ENCODE data around the gene CA14. TPM values are rescaled to one million over a fixed set of nuclear protein-coding genes. Genes with fewer than 3 reads are reported as not detected.
A peak's percentile ranks its signal among the peaks of the same experiment; 100 is the strongest.
"Not testable (repeated sequence)": the region's sequence is repeated elsewhere in the genome, so short reads cannot be mapped to it uniquely, and the experiment has no call there.

Gene CA14
- total RNA-seq: 28.9 and 31.9 TPM in 2 replicates
- long read RNA-seq, partial matches to known transcripts: 4 of 29 reads
- long read RNA-seq, other reads (novel, unspliced or antisense): 23 of 29 reads

DNA sequence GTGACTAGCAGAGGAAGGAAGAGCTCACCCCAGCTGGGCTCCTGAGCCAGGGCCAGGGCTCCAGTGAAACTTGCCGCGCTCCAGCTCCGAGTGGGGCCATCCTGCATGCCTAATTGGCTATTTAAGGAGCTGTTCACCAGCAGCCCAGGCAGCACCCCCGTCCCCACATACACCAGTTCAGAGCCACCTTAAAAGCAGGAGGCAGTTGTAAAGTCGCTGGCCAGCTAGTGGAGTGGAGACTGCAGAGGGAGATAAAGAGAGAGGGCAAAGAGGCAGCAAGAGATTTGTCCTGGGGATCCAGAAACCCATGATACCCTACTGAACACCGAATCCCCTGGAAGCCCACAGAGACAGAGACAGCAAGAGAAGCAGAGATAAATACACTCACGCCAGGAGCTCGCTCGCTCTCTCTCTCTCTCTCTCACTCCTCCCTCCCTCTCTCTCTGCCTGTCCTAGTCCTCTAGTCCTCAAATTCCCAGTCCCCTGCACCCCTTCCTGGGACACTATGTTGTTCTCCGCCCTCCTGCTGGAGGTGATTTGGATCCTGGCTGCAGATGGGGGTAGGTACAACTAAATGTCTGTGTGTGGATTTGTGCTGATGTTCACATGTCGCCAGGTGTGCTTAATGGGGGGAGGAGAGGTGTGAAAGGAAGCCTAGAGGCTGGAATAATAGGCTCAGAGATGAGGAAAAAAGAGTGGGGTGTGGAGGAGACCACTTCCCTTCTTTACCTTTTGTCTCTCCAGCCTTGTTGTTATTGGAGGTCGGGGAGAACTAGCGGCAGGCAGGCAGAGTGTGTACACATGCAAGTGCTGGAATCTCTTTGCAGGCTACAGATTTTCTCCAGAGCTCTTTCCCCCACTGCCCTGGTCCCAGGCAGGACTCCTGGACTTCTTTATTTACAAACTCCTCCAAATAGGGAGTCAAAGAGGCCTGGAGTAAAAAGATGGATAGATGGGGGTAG, at the start of gene CA14:
TSS of gene CA14 (plus strand) at position 151 of the 962 bp plus-strand sequence. CDS start at position 506, 355 bp downstream.
- Mint-ChIP-seq H3K36me3 (ENCODE audit: low read depth) (no peaks in the 10 kb centered on the region), H3K9me3 (no peaks in the 10 kb centered on the region), H3K4me1 (peaks cover 57% of the 10 kb centered on the region), H3K4me3 (peak within 1 kb of the TSS; percentile 92), H3K27ac (ENCODE audit: unreplicated experiment) (peak within 1 kb of the TSS; percentile 99), H3K27me3 (ENCODE audit: low read depth) (no peaks in the 10 kb centered on the region)
- no peak for DNase-seq (ENCODE audit: low read depth, low spot score)
- TF ChIP-seq, protein P1, sequence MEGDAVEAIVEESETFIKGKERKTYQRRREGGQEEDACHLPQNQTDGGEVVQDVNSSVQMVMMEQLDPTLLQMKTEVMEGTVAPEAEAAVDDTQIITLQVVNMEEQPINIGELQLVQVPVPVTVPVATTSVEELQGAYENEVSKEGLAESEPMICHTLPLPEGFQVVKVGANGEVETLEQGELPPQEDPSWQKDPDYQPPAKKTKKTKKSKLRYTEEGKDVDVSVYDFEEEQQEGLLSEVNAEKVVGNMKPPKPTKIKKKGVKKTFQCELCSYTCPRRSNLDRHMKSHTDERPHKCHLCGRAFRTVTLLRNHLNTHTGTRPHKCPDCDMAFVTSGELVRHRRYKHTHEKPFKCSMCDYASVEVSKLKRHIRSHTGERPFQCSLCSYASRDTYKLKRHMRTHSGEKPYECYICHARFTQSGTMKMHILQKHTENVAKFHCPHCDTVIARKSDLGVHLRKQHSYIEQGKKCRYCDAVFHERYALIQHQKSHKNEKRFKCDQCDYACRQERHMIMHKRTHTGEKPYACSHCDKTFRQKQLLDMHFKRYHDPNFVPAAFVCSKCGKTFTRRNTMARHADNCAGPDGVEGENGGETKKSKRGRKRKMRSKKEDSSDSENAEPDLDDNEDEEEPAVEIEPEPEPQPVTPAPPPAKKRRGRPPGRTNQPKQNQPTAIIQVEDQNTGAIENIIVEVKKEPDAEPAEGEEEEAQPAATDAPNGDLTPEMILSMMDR (conservative IDR thresholded peaks at IDR 0.05): no peak

DNA sequence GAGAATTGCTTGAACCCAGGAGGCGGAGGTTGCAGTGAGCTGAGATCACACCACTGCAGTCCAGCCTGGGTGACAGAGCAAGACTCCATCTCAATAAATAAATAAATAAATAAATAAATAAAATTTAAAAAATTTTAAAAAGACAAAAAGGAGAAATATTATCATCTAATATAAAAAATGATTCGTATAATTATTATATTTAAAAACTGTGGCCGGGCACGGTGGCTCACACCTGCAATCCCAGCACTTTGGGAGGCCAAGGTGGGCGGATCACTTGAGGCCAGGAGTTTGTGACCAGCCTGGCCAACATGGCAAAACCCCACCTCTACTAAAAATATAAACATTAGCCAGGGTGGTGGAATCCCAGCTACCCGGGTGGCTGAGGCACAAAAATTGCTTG, 49.1 kb upstream of the CA14 start:
- not testable (repeated sequence) for H3K4me3 Mint-ChIP-seq; H3K27me3 Mint-ChIP-seq (ENCODE audit: low read depth); H3K36me3 Mint-ChIP-seq (ENCODE audit: low read depth); H3K9me3 Mint-ChIP-seq; H3K27ac Mint-ChIP-seq (ENCODE audit: unreplicated experiment); DNase-seq (ENCODE audit: low read depth, low spot score); H3K4me1 Mint-ChIP-seq

DNA sequence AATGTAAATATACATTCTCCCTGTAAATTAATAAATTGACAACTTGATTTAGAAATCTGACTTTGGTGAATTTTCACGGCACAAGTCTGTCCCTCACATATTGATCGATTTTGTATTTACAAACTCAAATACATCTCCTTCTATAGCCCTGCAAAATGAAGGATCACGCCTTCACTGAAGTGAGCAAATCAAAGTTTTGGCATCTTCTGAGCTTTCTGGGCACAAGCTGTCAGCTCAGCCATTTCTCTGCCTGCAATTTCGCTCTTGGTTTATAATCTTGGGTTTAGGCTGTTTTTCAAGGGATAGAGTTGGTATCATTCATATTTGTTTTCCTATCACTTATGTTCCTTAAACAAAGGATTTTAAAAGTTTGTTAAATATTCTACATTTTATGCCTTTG, 47.5 kb upstream of the CA14 start:
- TF ChIP-seq, protein P1 (conservative IDR thresholded peaks at IDR 0.05): no peak
- Mint-ChIP-seq H3K36me3 (ENCODE audit: low read depth) (no peaks in the 10 kb centered on the region), H3K9me3 (no peaks in the 10 kb centered on the region), H3K27ac (ENCODE audit: unreplicated experiment) (no peak overlapping the region), H3K4me1 (peaks cover 17% of the 10 kb centered on the region), H3K4me3 (no peak overlapping the region), H3K27me3 (ENCODE audit: low read depth) (no peaks in the 10 kb centered on the region)
- no peak for DNase-seq (ENCODE audit: low read depth, low spot score)

- Mint-ChIP-seq H3K36me3 (ENCODE audit: low read depth) (no peaks in the 10 kb centered on the region), H3K9me3 (no peaks in the 10 kb centered on the region), H3K27ac (ENCODE audit: unreplicated experiment) (no peak overlapping the region), H3K4me3 (no peak overlapping the region), H3K4me1 (peaks cover 17% of the 10 kb centered on the region), H3K27me3 (ENCODE audit: low read depth) (no peaks in the 10 kb centered on the region)
- TF ChIP-seq, protein P1 (conservative IDR thresholded peaks at IDR 0.05): no peak
- no peak for DNase-seq (ENCODE audit: low read depth, low spot score)
These were observed 46.9 kb upstream of the CA14 start for GRCh38 chr1:150210706-150211105.

DNA sequence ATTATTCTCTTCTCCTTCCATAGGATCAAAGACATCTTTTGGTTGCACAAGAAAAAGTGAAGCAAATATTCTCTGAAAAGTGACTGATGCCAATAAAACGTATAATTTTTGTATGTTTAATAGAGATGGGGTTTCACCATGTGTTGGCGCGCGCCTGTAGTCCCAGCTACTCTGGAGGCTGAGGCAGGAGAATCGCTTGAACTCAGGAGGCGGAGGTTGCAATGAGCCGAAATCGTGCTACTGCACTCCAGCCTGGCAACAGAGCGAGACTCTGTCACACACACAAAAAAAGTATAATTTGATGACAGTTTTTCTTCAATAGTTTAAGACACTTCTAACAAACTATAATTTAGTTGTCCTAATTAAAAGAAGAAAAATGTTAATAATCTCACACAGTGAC, 45.5 kb upstream of the CA14 start:
- no peak for DNase-seq (ENCODE audit: low read depth, low spot score)
- no peaks in the 10 kb centered on the region for H3K36me3 Mint-ChIP-seq (ENCODE audit: low read depth)
- no peak overlapping the region for H3K4me3 Mint-ChIP-seq
- no peak overlapping the region for H3K27ac Mint-ChIP-seq (ENCODE audit: unreplicated experiment)
- no peaks in the 10 kb centered on the region for H3K9me3 Mint-ChIP-seq
- H3K4me1 Mint-ChIP-seq: peaks cover 17% of the 10 kb centered on the region
- TF ChIP-seq, protein P1 (conservative IDR thresholded peaks at IDR 0.05): no peak
- H3K27me3 Mint-ChIP-seq (ENCODE audit: low read depth): no peaks in the 10 kb centered on the region

Data from neural crest cell (in vitro differentiated cells).